Smooth muscle cell (in vitro differentiated cells): ENCODE data around the gene SAAL1. TPM values are rescaled to one million over a fixed set of nuclear protein-coding genes. Genes with fewer than 3 reads are reported as not detected.

ENCODE experiments used
- DNase-seq: peaks from one replicate; lab custom pipeline; 2025; ENCODE audit not compliant: unreplicated experiment; lab: John Stamatoyannopoulos, UW
- H2AFZ ChIP-seq: fragments of 200-600 bp; sonication (generic); 2 replicates; pipeline ENCODE4 v1.6.0; 2016; ENCODE audit warnings: antibody characterized with exemption, low read depth, mild to moderate bottlenecking
- H3F3A ChIP-seq: fragments of 200-600 bp; sonication (generic); 2 replicates; pipeline ENCODE4 v1.6.0; 2017; ENCODE audit warnings: antibody characterized with exemption, low read depth
- H3K27ac ChIP-seq: fragments of 200-600 bp; sonication (generic); 2 replicates; pipeline ENCODE4 v1.5.1; 2016; ENCODE audit warnings: low read depth, mild to moderate bottlenecking
- H3K27me3 ChIP-seq: fragments of 200-600 bp; sonication (generic); 2 replicates; pipeline ENCODE4 v1.6.1; 2016; ENCODE audit warnings: low read depth, mild to moderate bottlenecking
- H3K36me3 ChIP-seq: fragments of 200-600 bp; sonication (generic); 2 replicates; pipeline ENCODE4 v1.5.1; 2016; ENCODE audit warnings: low read depth
- H3K4me1 ChIP-seq: fragments of 200-600 bp; sonication (generic); 2 replicates; pipeline ENCODE4 v1.5.1; 2016; ENCODE audit warnings: low read depth
- H3K4me2 ChIP-seq: fragments of 200-600 bp; sonication (generic); 2 replicates; pipeline ENCODE4 v1.6.0; 2016; ENCODE audit warnings: mild to moderate bottlenecking
- H3K4me3 ChIP-seq: fragments of 200-600 bp; sonication (generic); 2 replicates; pipeline ENCODE4 v1.5.1; 2016; ENCODE audit warnings: mild to moderate bottlenecking
- H3K79me2 ChIP-seq: fragments of 200-600 bp; sonication (generic); 2 replicates; pipeline ENCODE4 v1.6.0; 2016; ENCODE audit warnings: low read depth, mild to moderate bottlenecking
- H3K9ac ChIP-seq: fragments of 200-600 bp; sonication (generic); 2 replicates; pipeline ENCODE4 v1.6.0; 2016; ENCODE audit warnings: low read depth
- H3K9me3 ChIP-seq: fragments of 200-600 bp; sonication (generic); replicated peaks from 2 replicates; pipeline ENCODE4 v1.5.1; 2016; ENCODE audit warnings: low read depth
- H4K20me1 ChIP-seq: fragments of 200-600 bp; sonication (generic); 2 replicates; pipeline ENCODE4 v1.6.0; 2016; ENCODE audit warnings: low read depth
- WGBS: methylation state at CpG from one replicate; pipeline ENCODE4 v1.1.7; 2016; ENCODE audit warnings: low lambda C conversion rate; 5-methylcytosine and 5-hydroxymethylcytosine counted together
- polyA plus RNA-seq: library from polyadenylated mRNA; unstranded; fragments of >200 nt; fragmentation: Nextera tagmentation; extraction: Ambion mirVana; gene quantifications from 2 replicates; pipeline ENCODE4 v1.2.1, GENCODE V29; 2016
- total RNA-seq: library from RNA; depleted of rRNA; stranded (reverse); fragments of >200 nt; gene quantifications from 2 replicates; pipeline ENCODE4 v1.2.3, GENCODE V29; 2014
- TF ChIP-seq, protein P1 (sequence below): fragments of 200-600 bp; sonication (generic); IDR thresholded peaks from 2 replicates; pipeline ENCODE4 v1.5.1; 2017; ENCODE audit warnings: borderline replicate concordance, mild to moderate bottlenecking, antibody characterized with exemption; ENCODE audit not compliant: insufficient read depth, poor library complexity, severe bottlenecking

SAAL1 gene
- total and polyA plus RNA-seq, 2 experiments from 2014 or later, result 19.9 to 20.0 TPM

DNA sequence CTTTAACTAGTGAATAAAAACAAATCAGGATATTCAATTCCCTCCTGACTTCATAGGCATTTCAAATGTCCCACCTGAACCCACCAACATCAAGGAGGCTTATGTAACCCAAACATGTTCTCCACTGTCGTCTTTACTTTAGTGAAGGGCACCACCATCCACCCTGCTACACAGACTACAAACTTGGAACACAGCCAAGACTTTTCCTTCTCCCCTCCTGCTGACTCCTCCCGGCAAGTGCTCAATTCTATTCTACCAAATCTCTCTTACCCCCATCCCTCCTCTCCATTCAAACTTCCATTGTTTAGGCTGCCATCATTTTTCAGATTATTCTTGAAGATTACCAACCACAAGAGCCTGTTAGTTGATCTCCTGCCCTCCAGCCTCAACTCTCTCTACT lies 24.3 kb downstream of the SAAL1 start:
- Histone ChIP-seq H3K79me2 (no peaks in the 10 kb centered on the region), H4K20me1 (no peaks in the 10 kb centered on the region), H3F3A (no peaks in the 10 kb centered on the region), H3K27me3 (no peaks in the 10 kb centered on the region), H3K9me3 (no peaks in the 10 kb centered on the region), H3K4me2 (no peak overlapping the region), H3K36me3 (peaks cover 18% of the 10 kb centered on the region), H3K27ac (no peak overlapping the region), H2AFZ (no peak overlapping the region), H3K9ac (no peak overlapping the region), H3K4me3 (no peak overlapping the region), H3K4me1 (no peaks in the 10 kb centered on the region)
- 96% methylated on average over 2 of the region's 2 CpGs for WGBS
- TF ChIP-seq, protein P1, sequence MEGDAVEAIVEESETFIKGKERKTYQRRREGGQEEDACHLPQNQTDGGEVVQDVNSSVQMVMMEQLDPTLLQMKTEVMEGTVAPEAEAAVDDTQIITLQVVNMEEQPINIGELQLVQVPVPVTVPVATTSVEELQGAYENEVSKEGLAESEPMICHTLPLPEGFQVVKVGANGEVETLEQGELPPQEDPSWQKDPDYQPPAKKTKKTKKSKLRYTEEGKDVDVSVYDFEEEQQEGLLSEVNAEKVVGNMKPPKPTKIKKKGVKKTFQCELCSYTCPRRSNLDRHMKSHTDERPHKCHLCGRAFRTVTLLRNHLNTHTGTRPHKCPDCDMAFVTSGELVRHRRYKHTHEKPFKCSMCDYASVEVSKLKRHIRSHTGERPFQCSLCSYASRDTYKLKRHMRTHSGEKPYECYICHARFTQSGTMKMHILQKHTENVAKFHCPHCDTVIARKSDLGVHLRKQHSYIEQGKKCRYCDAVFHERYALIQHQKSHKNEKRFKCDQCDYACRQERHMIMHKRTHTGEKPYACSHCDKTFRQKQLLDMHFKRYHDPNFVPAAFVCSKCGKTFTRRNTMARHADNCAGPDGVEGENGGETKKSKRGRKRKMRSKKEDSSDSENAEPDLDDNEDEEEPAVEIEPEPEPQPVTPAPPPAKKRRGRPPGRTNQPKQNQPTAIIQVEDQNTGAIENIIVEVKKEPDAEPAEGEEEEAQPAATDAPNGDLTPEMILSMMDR, result no peak
- DNase-seq, result no peak

DNA sequence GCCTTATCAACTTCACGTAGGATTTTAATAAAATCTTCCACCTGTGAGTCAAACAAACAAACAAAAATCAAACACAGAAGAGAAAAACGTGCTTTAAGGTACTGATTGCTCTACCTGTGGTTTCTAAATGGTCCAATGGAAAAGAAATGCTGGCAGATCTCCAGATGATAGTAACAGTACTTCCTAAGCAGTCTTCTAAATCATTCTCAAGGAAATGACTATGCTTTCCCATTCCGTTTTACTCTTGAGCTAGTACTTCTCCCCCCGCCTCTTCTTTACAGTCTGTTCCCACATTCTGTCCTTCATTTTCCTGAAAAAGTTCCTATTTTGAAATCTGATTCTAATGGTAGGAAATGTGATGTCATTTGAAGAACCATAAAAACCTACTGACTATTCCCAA lies 25.4 kb downstream of the SAAL1 start:
- Histone ChIP-seq H3K27ac (no peak overlapping the region), H3K9ac (no peak overlapping the region), H4K20me1 (no peaks in the 10 kb centered on the region), H3K27me3 (no peaks in the 10 kb centered on the region), H2AFZ (no peak overlapping the region), H3K4me1 (no peaks in the 10 kb centered on the region), H3K79me2 (no peaks in the 10 kb centered on the region), H3K36me3 (peaks cover 12% of the 10 kb centered on the region), H3K4me2 (no peak overlapping the region), H3K4me3 (no peak overlapping the region), H3F3A (no peaks in the 10 kb centered on the region), H3K9me3 (no peaks in the 10 kb centered on the region)
- TF ChIP-seq, protein P1, result no peak
- no peak for DNase-seq
- 85% methylated on average over 4 of the region's 4 CpGs for WGBS

DNA sequence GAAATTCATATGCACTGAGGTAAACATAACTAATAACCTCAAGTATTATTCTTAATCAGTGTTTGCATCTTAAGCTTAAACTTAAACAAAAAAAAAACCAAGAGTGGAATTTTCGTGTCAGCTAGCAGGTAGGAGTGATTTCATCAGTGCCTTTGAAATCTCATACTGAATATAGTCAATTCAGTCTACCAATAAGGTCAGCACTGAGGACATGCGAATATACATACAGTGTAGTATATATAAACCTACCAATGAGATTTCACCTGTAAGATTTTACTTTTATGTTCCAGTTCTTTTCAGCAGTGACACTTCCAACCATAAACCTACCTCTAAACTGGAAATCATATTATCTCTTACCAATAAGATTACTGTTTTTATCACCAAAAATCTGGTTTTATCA lies 27.0 kb downstream of the SAAL1 start:
- H2AFZ ChIP-seq, result no peak overlapping the region
- 96% methylated on average over 2 of the region's 2 CpGs for WGBS
- no peaks in the 10 kb centered on the region for H3K4me1 ChIP-seq
- no peak overlapping the region for H3K9ac ChIP-seq
- H3K79me2 ChIP-seq, result no peaks in the 10 kb centered on the region
- no peak for DNase-seq
- no peaks in the 10 kb centered on the region for H3F3A ChIP-seq
- no peak overlapping the region for H3K27ac ChIP-seq
- H3K9me3 ChIP-seq, result no peaks in the 10 kb centered on the region
- H3K4me2 ChIP-seq, result no peak overlapping the region
- no peaks in the 10 kb centered on the region for H3K27me3 ChIP-seq
- no peak overlapping the region for H3K4me3 ChIP-seq
- H4K20me1 ChIP-seq, result no peaks in the 10 kb centered on the region
- peaks cover 9% of the 10 kb centered on the region for H3K36me3 ChIP-seq
- TF ChIP-seq, protein P1, result no peak

DNA sequence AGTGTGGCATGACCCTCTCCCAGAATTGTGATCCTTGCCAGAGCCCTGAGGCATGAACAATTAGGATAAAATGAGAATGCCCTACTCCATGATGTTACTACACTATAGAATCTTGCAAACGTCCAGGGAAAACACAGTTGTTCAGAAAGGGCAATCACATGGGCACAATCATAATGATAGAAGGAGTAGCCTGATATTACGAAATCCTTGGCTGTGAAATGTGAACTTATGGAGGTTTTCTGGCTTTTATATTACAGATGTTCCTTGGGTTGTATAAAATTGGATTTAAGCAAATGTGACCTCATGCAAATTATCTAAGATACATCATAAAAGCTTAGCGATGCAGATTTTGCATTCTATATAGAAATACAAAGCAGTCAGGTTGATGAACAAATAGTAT lies 30.4 kb downstream of the SAAL1 start:
- DNase-seq, result no peak
- TF ChIP-seq, protein P1, result no peak

More for the DNA sequence above, 30.4 kb downstream of the SAAL1 start:
- H3K9me3 ChIP-seq, result no peaks in the 10 kb centered on the region
- H3K27me3 ChIP-seq, result no peaks in the 10 kb centered on the region
- H2AFZ ChIP-seq, result no peak overlapping the region
- H3K9ac ChIP-seq, result no peak overlapping the region
- H3F3A ChIP-seq, result no peaks in the 10 kb centered on the region
- no peaks in the 10 kb centered on the region for H3K4me1 ChIP-seq
- no peak overlapping the region for H3K4me3 ChIP-seq
- WGBS, result 93% methylated on average over 3 of the region's 3 CpGs
- no peak overlapping the region for H3K4me2 ChIP-seq
- H3K79me2 ChIP-seq, result no peaks in the 10 kb centered on the region
- H3K27ac ChIP-seq, result no peak overlapping the region
- H4K20me1 ChIP-seq, result no peaks in the 10 kb centered on the region
- peaks cover 5% of the 10 kb centered on the region for H3K36me3 ChIP-seq
